K562 (cell line): Measurements from ENCODE around the gene DENND6A. TPM values are rescaled to one million over a fixed set of nuclear protein-coding genes. Genes with fewer than 3 reads are reported as not detected.

ENCODE experiments used
- BRCA1 ChIP-seq, 2 experiments: fragments of 450-650 bp in 1 of 2; sonication (generic) in 1 of 2; formaldehyde crosslinking in 1 of 2; IDR thresholded peaks; 2 replicates each; pipeline versions ENCODE4 v1.5.0 to v1.6.1; 2017 to 2020; ENCODE audit warnings: mild to moderate bottlenecking in 1 of 2, missing genetic modification reagents in 1 of 2
- CCAR2 ChIP-seq: fragments of 200-400 bp; formaldehyde crosslinking; IDR thresholded peaks from 2 replicates; pipeline ENCODE4 v1.6.1; 2017; ENCODE audit warnings: mild to moderate bottlenecking, low read depth, low read length
- CXXC5 ChIP-seq: fragments of 250-450 bp; sonication (Bioruptor Pico); IDR thresholded peaks from 2 replicates; pipeline ENCODE4 v1.8.0; 2022; ENCODE audit warnings: inconsistent platforms, mild to moderate bottlenecking, moderate library complexity
- ELF4 ChIP-seq: fragments of 450-650 bp; formaldehyde crosslinking; IDR thresholded peaks from 2 replicates; pipeline ENCODE4 v1.4.0; 2022; ENCODE audit warnings: missing genetic modification characterization
- ESRRB ChIP-seq: fragments of 250-450 bp; sonication (Bioruptor Pico); IDR thresholded peaks from 2 replicates; pipeline ENCODE4 v1.5.0; 2020; ENCODE audit warnings: mild to moderate bottlenecking, moderate library complexity, borderline replicate concordance
- HOXB6 ChIP-seq: fragments of 250-450 bp; sonication (Bioruptor Pico); IDR thresholded peaks from 2 replicates; pipeline ENCODE4 v1.5.1; 2022; ENCODE audit warnings: mild to moderate bottlenecking, borderline replicate concordance
- MAFF ChIP-seq: IDR thresholded peaks from 2 replicates; pipeline ENCODE4 v1.6.1; 2012; ENCODE audit warnings: low read length, improper control_type of control experiment
- MYC ChIP-seq, 2 experiments: fragments of 250-450 bp in 1 of 2; sonication (Bioruptor Pico) in 1 of 2; IDR thresholded peaks; 2 replicates each; pipeline versions ENCODE4 v1.5.1 to v1.6.1; 2012 to 2021; ENCODE audit warnings: low read depth in 2 of 2, borderline replicate concordance in 1 of 2, improper control_type of control experiment in 1 of 2, low read length in 1 of 2, mild to moderate bottlenecking in 1 of 2, moderate library complexity in 1 of 2
- PYGO2 ChIP-seq: fragments of 450-650 bp; IDR thresholded peaks from 2 replicates; pipeline ENCODE4 v1.6.1; 2016; ENCODE audit warnings: mild to moderate bottlenecking, missing genetic modification characterization, moderate library complexity, missing compliant biosample characterization
- RFX1 ChIP-seq: fragments of 450-650 bp; IDR thresholded peaks from 2 replicates; pipeline ENCODE4 v1.6.1; 2016; ENCODE audit warnings: mild to moderate bottlenecking, moderate library complexity
- RHOXF2B ChIP-seq: fragments of 250-450 bp; sonication (Bioruptor Pico); conservative IDR thresholded peaks from 2 replicates; pipeline ENCODE4 v1.5.1; 2021
- RNF2 ChIP-seq: sonication (generic); IDR thresholded peaks from 2 replicates; pipeline ENCODE4 v1.6.1; 2016
- SAFB ChIP-seq: fragments of 200-400 bp; formaldehyde crosslinking; IDR thresholded peaks from 2 replicates; pipeline ENCODE4 v1.6.1; 2017; ENCODE audit warnings: low read depth, low read length, borderline replicate concordance
- SMARCC2 ChIP-seq: fragments of 450-650 bp; IDR thresholded peaks from 2 replicates; pipeline ENCODE4 v1.6.1; 2017; ENCODE audit warnings: antibody characterized with exemption, moderate library complexity, mild to moderate bottlenecking, low read depth
- STAG1 ChIP-seq: sonication (generic); formaldehyde crosslinking; IDR thresholded peaks from 2 replicates; pipeline ENCODE4 v1.5.0; 2020; ENCODE audit warnings: missing genetic modification reagents, borderline replicate concordance
- TCF7 ChIP-seq: sonication (generic); IDR thresholded peaks from 2 replicates; pipeline ENCODE4 v1.6.1; 2016; ENCODE audit warnings: antibody characterized with exemption, borderline replicate concordance
- ZNF124 ChIP-seq: sonication (generic); formaldehyde crosslinking; IDR thresholded peaks from 2 replicates; pipeline ENCODE4 v1.8.1; 2022; ENCODE audit warnings: missing genetic modification reagents
- ZNF263 ChIP-seq: sonication (generic); formaldehyde crosslinking; IDR thresholded peaks from 2 replicates; pipeline ENCODE4 v1.8.0; 2022; ENCODE audit warnings: mild to moderate bottlenecking, missing genetic modification reagents, borderline replicate concordance
- ZNF274 ChIP-seq: IDR thresholded peaks from 2 replicates; pipeline ENCODE4 v1.6.1; 2011; ENCODE audit warnings: low read depth, mild to moderate bottlenecking, low read length, moderate library complexity, borderline replicate concordance
- ZNF436 ChIP-seq: fragments of 250-450, 450-650 bp; sonication (Bioruptor Pico); formaldehyde crosslinking; IDR thresholded peaks from 2 replicates; pipeline ENCODE4 v1.7.0; 2020; ENCODE audit warnings: mild to moderate bottlenecking
- ZNF551 ChIP-seq: fragments of 250-450 bp; sonication (Bioruptor Pico); IDR thresholded peaks from 2 replicates; pipeline ENCODE4 v1.5.0; 2021; ENCODE audit warnings: mild to moderate bottlenecking, moderate library complexity
- polyA plus RNA-seq, 8 experiments: library from polyadenylated mRNA; depleted of rRNA in 4 of 8; stranded (reverse) in 5 of 8; unstranded in 3 of 8; fragments of >200 nt; fragmentation: Nextera tagmentation in 2 of 8; fragmentation: Illumina TruSeq in 1 of 8; extraction: Ambion mirVana in 2 of 8; extraction: Trizol in 1 of 8; gene quantifications; 2 replicates each; pipeline versions ENCODE4 v1.2.1 to v1.2.3, GENCODE V29; 2011 to 2014; ENCODE audit warnings: inconsistent platforms in 1 of 8, missing spikeins in 1 of 8
- total RNA-seq, 7 experiments: library from RNA; depleted of rRNA in 6 of 7; stranded (reverse); fragments of >200 nt in 6 of 7; fragmentation: Illumina TruSeq in 2 of 7; extraction: Trizol in 2 of 7; gene quantifications; 2 replicates each; pipeline versions ENCODE4 v1.2.1 to v1.2.3, GENCODE V29; 2011 to 2021; ENCODE audit warnings: low replicate concordance in 1 of 7
- TF ChIP-seq, protein P1 (sequence below): IDR thresholded peaks from 2 replicates; pipeline ENCODE4 v1.6.1; 2011; ENCODE audit not compliant: insufficient read length; ENCODE audit errors: extremely low read depth
- TF ChIP-seq, protein P2 (sequence below): sonication (generic); formaldehyde crosslinking; IDR thresholded peaks from 2 replicates; pipeline ENCODE4 v1.8.1; 2023; ENCODE audit warnings: missing genetic modification reagents, mild to moderate bottlenecking, borderline replicate concordance
- TF ChIP-seq, protein P3 (sequence below), 2 experiments: IDR thresholded peaks; 2 replicates each; pipeline ENCODE4 v1.6.1; 2011; ENCODE audit warnings: borderline replicate concordance in 1 of 2, control low read depth in 1 of 2, low read depth in 1 of 2, low read length in 1 of 2, mild to moderate bottlenecking in 1 of 2, mixed read lengths in 1 of 2, moderate library complexity in 1 of 2; ENCODE audit not compliant: insufficient read depth in 1 of 2, insufficient read length in 1 of 2, poor library complexity in 1 of 2, severe bottlenecking in 1 of 2; ENCODE audit errors: extremely low read depth in 1 of 2

The DENND6A gene
- total and polyA plus RNA-seq, 9 of the 15 experiments (the other 6 are each of a cell fraction or from before 2014, with no cell fraction given): 1.5 to 12.7 (median 7.1) TPM

DNA sequence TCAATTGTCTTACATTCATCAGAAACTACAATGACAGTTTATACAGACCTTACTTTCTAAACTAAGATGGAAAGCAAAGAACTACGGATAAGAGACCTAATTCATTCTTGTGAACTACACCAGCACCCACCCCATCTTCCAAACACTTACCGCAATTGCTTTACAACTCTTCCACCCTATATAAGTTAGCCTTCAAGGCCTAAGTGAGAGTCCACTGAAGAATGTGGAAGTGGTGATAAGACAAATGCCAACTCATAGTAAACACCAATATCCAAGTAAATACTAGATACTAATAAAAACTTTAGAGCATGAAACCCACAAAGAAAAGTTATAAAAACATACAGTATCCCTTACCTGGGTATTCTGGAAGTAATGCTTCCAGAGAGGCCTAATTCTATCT is 109.3 kb downstream of the DENND6A start (continued):
- no peak for TF ChIP-seq BRCA1 (IDR thresholded peaks at IDR 0.05)
- no peak for TF ChIP-seq BRCA1 (CRISPR knock-in tag; IDR thresholded peaks at IDR 0.05)
- peak; percentile 17; the same call in 1 of the 2 replicates for TF ChIP-seq MAFF
- TF ChIP-seq TCF7: no peak
- TF ChIP-seq, protein P1, sequence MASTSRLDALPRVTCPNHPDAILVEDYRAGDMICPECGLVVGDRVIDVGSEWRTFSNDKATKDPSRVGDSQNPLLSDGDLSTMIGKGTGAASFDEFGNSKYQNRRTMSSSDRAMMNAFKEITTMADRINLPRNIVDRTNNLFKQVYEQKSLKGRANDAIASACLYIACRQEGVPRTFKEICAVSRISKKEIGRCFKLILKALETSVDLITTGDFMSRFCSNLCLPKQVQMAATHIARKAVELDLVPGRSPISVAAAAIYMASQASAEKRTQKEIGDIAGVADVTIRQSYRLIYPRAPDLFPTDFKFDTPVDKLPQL: no peak
- no peak for TF ChIP-seq SAFB
- TF ChIP-seq RFX1: no peak
- TF ChIP-seq CXXC5 (CRISPR knock-in tag): no peak
- no peak for TF ChIP-seq ESRRB
- no peak for TF ChIP-seq HOXB6 (CRISPR knock-in tag)
- TF ChIP-seq RHOXF2B (CRISPR knock-in tag): no peak
- no peak for TF ChIP-seq PYGO2
- no peak for TF ChIP-seq CCAR2
- TF ChIP-seq ZNF263 (CRISPR knock-in tag): no peak
- TF ChIP-seq ZNF551 (CRISPR knock-in tag): no peak
- no peak for TF ChIP-seq ZNF274
- TF ChIP-seq STAG1: no peak
- TF ChIP-seq ZNF124 (CRISPR knock-in tag): no peak
- TF ChIP-seq ELF4 (CRISPR knock-in tag): no peak
- TF ChIP-seq, protein P2, sequence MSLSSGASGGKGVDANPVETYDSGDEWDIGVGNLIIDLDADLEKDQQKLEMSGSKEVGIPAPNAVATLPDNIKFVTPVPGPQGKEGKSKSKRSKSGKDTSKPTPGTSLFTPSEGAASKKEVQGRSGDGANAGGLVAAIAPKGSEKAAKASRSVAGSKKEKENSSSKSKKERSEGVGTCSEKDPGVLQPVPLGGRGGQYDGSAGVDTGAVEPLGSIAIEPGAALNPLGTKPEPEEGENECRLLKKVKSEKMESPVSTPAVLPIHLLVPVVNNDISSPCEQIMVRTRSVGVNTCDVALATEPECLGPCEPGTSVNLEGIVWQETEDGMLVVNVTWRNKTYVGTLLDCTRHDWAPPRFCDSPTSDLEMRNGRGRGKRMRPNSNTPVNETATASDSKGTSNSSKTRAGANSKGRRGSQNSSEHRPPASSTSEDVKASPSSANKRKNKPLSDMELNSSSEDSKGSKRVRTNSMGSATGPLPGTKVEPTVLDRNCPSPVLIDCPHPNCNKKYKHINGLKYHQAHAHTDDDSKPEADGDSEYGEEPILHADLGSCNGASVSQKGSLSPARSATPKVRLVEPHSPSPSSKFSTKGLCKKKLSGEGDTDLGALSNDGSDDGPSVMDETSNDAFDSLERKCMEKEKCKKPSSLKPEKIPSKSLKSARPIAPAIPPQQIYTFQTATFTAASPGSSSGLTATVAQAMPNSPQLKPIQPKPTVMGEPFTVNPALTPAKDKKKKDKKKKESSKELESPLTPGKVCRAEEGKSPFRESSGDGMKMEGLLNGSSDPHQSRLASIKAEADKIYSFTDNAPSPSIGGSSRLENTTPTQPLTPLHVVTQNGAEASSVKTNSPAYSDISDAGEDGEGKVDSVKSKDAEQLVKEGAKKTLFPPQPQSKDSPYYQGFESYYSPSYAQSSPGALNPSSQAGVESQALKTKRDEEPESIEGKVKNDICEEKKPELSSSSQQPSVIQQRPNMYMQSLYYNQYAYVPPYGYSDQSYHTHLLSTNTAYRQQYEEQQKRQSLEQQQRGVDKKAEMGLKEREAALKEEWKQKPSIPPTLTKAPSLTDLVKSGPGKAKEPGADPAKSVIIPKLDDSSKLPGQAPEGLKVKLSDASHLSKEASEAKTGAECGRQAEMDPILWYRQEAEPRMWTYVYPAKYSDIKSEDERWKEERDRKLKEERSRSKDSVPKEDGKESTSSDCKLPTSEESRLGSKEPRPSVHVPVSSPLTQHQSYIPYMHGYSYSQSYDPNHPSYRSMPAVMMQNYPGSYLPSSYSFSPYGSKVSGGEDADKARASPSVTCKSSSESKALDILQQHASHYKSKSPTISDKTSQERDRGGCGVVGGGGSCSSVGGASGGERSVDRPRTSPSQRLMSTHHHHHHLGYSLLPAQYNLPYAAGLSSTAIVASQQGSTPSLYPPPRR: no peak
- no peak for TF ChIP-seq RNF2
- no peak for TF ChIP-seq ZNF436 (CRISPR knock-in tag)
- TF ChIP-seq SMARCC2: no peak
- TF ChIP-seq MYC (IDR thresholded peaks at IDR 0.05; ENCODE audit: low read depth, low read length): no peak
- TF ChIP-seq MYC (CRISPR knock-in tag; IDR thresholded peaks at IDR 0.05; ENCODE audit: borderline replicate concordance, low read depth): no peak
- TF ChIP-seq, protein P3, sequence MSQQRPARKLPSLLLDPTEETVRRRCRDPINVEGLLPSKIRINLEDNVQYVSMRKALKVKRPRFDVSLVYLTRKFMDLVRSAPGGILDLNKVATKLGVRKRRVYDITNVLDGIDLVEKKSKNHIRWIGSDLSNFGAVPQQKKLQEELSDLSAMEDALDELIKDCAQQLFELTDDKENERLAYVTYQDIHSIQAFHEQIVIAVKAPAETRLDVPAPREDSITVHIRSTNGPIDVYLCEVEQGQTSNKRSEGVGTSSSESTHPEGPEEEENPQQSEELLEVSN (IDR thresholded peaks at IDR 0.05; ENCODE audit: borderline replicate concordance in 1 of 2, extremely low read depth in 1 of 2, insufficient read depth in 1 of 2, insufficient read length in 1 of 2, low read depth in 1 of 2, low read length in 1 of 2, poor library complexity in 1 of 2, severe bottlenecking in 1 of 2): no peak
